ENCODE data around the gene GARS1. TPM values are rescaled to one million over a fixed set of nuclear protein-coding genes. Genes with fewer than 3 reads are reported as not detected.

Gene GARS1
- total RNA-seq, 1 experiment from 2014 or later = 294 TPM

- H3K9me3 ChIP-seq (ENCODE audit: low read depth, low read length, poor library complexity, severe bottlenecking) = no peaks in the 10 kb centered on the region
- no peaks in the 10 kb centered on the region for H3K4me1 ChIP-seq (ENCODE audit: insufficient read depth, low read length, poor library complexity, severe bottlenecking)
- no peak overlapping the region for H3K27ac ChIP-seq (ENCODE audit: low read depth, low read length, poor library complexity, severe bottlenecking)
- peaks cover 96% of the 10 kb centered on the region for H3K36me3 ChIP-seq (ENCODE audit: insufficient read depth, low read length, poor library complexity, severe bottlenecking)
- no TSS peak for BruUV-seq (replicated peaks)
- ChIA-PET CTCF (interaction anchor here (0.6 kb wide), 1 partner anchor 8 kb away, joined by 7 read pairs; no protein-coding TSS in a partner anchor), POLR2A (ENCODE audit: low non-redundant PET) (no interaction called here)
- intact Hi-C loops (cut with micrococcal nuclease; ENCODE audit: unreplicated experiment) = no loop called here
- TF ChIP-seq CTCF (conservative IDR thresholded peaks at IDR 0.05; ENCODE audit: low read depth, low read length) = no peak
- no peak for TF ChIP-seq EZH2 (IDR thresholded peaks at IDR 0.05; ENCODE audit: borderline replicate concordance, low read depth, low read length, poor library complexity, severe bottlenecking)
- no peak overlapping the region for H3K4me3 ChIP-seq (ENCODE audit: low read depth, low read length, poor library complexity, severe bottlenecking)
- H3K27me3 ChIP-seq (replicated peaks; ENCODE audit: insufficient read depth, low read depth, low read length, poor library complexity) = no peaks in the 10 kb centered on the region
- DNase-seq (ENCODE audit: low spot score) = no peak
Observed at GRCh38 chr7:30605832-30606231, 11.2 kb downstream of the GARS1 start.

GRCh38 chr7:30612658-30613265 is 18.1 kb downstream of the GARS1 start:
- Histone ChIP-seq H3K4me1 (ENCODE audit: insufficient read depth, low read length, poor library complexity, severe bottlenecking) (no peaks in the 10 kb centered on the region), H3K4me3 (ENCODE audit: low read depth, low read length, poor library complexity, severe bottlenecking) (no peak overlapping the region), H3K27ac (ENCODE audit: low read depth, low read length, poor library complexity, severe bottlenecking) (no peak overlapping the region), H3K36me3 (ENCODE audit: insufficient read depth, low read length, poor library complexity, severe bottlenecking) (peaks cover 96% of the 10 kb centered on the region), H3K9me3 (ENCODE audit: low read depth, low read length, poor library complexity, severe bottlenecking) (no peaks in the 10 kb centered on the region), H3K27me3 (replicated peaks; ENCODE audit: insufficient read depth, low read depth, low read length, poor library complexity) (no peaks in the 10 kb centered on the region)
- no TSS peak for BruUV-seq (replicated peaks)
- DNase-seq (ENCODE audit: low spot score) = peak; percentile 9
- intact Hi-C loops (cut with micrococcal nuclease; ENCODE audit: unreplicated experiment) = no loop called here
- ChIA-PET POLR2A (ENCODE audit: low non-redundant PET) (no interaction called here), CTCF (no interaction called here)
- TF ChIP-seq CTCF (conservative IDR thresholded peaks at IDR 0.05; ENCODE audit: low read depth, low read length) (no peak), EZH2 (IDR thresholded peaks at IDR 0.05; ENCODE audit: borderline replicate concordance, low read depth, low read length, poor library complexity, severe bottlenecking) (no peak)

GRCh38 chr7:30613366-30614325 is 19.0 kb downstream of the GARS1 start:
- no TSS peak for BruUV-seq (replicated peaks)
- POLR2A ChIA-PET (ENCODE audit: low non-redundant PET) = interaction anchor here (0.6 kb wide), 1 partner anchor 46 kb away, joined by 3 read pairs; no protein-coding TSS in a partner anchor

More at GRCh38 chr7:30613366-30614325, 19.0 kb downstream of the GARS1 start:
- no peaks in the 10 kb centered on the region for H3K4me1 ChIP-seq (ENCODE audit: insufficient read depth, low read length, poor library complexity, severe bottlenecking)
- no peak for DNase-seq (ENCODE audit: low spot score)
- CTCF ChIA-PET = interaction anchor here (0.6 kb wide), 1 partner anchor 8 kb away, joined by 7 read pairs; no protein-coding TSS in a partner anchor
- H3K4me3 ChIP-seq (ENCODE audit: low read depth, low read length, poor library complexity, severe bottlenecking) = no peak overlapping the region
- H3K27ac ChIP-seq (ENCODE audit: low read depth, low read length, poor library complexity, severe bottlenecking) = no peak overlapping the region
- TF ChIP-seq EZH2 (IDR thresholded peaks at IDR 0.05; ENCODE audit: borderline replicate concordance, low read depth, low read length, poor library complexity, severe bottlenecking) (no peak), CTCF (conservative IDR thresholded peaks at IDR 0.05; ENCODE audit: low read depth, low read length) (no peak)
- no peaks in the 10 kb centered on the region for H3K9me3 ChIP-seq (ENCODE audit: low read depth, low read length, poor library complexity, severe bottlenecking)
- intact Hi-C loops (cut with micrococcal nuclease; ENCODE audit: unreplicated experiment) = no loop called here
- no peaks in the 10 kb centered on the region for H3K27me3 ChIP-seq (replicated peaks; ENCODE audit: insufficient read depth, low read depth, low read length, poor library complexity)
- H3K36me3 ChIP-seq (ENCODE audit: insufficient read depth, low read length, poor library complexity, severe bottlenecking) = peaks cover 96% of the 10 kb centered on the region

Data from A673 (cell line).